GM12878 (cell line): ENCODE measurements around the gene LIX1L.

ENCODE experiments used
- ATF7 ChIP-seq: fragments of 450-650 bp; IDR thresholded peaks from 2 replicates; pipeline ENCODE4 v1.6.1; 2016; ENCODE audit warnings: low read depth, mild to moderate bottlenecking
- CEBPB ChIP-seq, 2 experiments: fragments of 150-350 bp in 1 of 2; IDR thresholded peaks; 2 replicates each; pipeline ENCODE4 v1.6.1; 2012 to 2014; ENCODE audit warnings: low read depth in 2 of 2, low read length in 2 of 2, borderline replicate concordance in 1 of 2, inconsistent platforms in 1 of 2
- CREM ChIP-seq: IDR thresholded peaks from 2 replicates; pipeline ENCODE4 v1.6.1; 2014; ENCODE audit warnings: antibody characterized with exemption, low read depth
- EZH2 ChIP-seq: IDR thresholded peaks from 2 replicates; pipeline ENCODE4 v1.6.1; 2012; ENCODE audit warnings: low read depth, mild to moderate bottlenecking, control low read depth, inconsistent platforms, low read length, borderline replicate concordance; ENCODE audit not compliant: control insufficient read depth
- YY1 ChIP-seq: IDR thresholded peaks from 2 replicates; pipeline ENCODE4 v1.6.1; 2011; ENCODE audit warnings: low read depth, mild to moderate bottlenecking, low read length
- TF ChIP-seq, protein P1 (sequence below): IDR thresholded peaks from 2 replicates; pipeline ENCODE4 v1.6.1; 2012; ENCODE audit warnings: low read depth, low read length, improper control_type of control experiment
- TF ChIP-seq, protein P2 (sequence below), 3 experiments: IDR thresholded peaks in 2 of 3; conservative IDR thresholded peaks in 1 of 3; 2 replicates each; pipeline ENCODE4 v1.5.1; 2011; ENCODE audit warnings: low read depth in 3 of 3, low read length in 3 of 3, mild to moderate bottlenecking in 3 of 3, control low read depth in 2 of 3, moderate library complexity in 2 of 3, inconsistent platforms in 1 of 3, mixed read lengths in 1 of 3; ENCODE audit not compliant: control insufficient read depth in 2 of 3, insufficient read depth in 1 of 3; ENCODE audit errors: extremely low read depth in 1 of 3

DNA sequence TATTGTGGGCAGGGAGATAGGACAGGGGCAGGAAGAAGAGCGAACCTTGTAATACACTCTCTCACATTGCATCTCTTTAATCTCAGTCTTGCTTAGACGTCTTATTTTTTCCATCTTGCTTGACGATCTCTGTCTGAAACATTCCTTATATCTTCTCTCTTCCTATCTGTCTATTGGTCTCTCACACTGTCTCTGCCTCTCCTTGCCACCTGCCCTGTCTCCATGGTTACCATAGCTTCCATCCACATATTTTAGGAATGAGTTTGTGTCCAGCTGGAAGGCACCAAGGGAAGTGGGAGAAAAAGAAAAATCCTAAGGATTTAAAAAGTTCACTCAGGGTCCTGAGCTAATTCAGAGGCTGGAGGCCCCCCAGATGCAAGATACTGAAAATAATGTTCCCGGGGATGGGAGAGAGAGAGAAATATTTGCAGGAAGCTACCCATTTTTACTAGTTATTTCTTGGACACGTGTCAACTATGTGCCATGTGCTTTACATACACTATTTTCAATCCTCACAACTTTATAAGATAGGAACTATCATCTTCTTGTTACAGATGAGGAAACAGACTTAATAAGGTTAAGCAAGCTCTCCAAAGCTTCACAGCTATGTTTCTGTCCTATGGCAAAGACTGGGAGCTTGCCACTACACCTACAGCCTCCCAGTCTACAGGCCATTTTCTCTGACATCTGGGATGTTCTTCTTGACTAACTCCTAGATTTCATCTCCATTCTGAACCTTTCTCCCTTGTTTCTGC lies 5.6 kb upstream of the LIX1L start:
- TF ChIP-seq, protein P1, sequence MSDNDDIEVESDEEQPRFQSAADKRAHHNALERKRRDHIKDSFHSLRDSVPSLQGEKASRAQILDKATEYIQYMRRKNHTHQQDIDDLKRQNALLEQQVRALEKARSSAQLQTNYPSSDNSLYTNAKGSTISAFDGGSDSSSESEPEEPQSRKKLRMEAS = no peak
- no peak for TF ChIP-seq EZH2
- TF ChIP-seq ATF7 = no peak
- TF ChIP-seq CEBPB (IDR thresholded peaks at IDR 0.05; ENCODE audit: borderline replicate concordance in 1 of 2, low read depth in 2 of 2, low read length in 2 of 2) = no peak
- no peak for TF ChIP-seq YY1
- TF ChIP-seq, protein P2, sequence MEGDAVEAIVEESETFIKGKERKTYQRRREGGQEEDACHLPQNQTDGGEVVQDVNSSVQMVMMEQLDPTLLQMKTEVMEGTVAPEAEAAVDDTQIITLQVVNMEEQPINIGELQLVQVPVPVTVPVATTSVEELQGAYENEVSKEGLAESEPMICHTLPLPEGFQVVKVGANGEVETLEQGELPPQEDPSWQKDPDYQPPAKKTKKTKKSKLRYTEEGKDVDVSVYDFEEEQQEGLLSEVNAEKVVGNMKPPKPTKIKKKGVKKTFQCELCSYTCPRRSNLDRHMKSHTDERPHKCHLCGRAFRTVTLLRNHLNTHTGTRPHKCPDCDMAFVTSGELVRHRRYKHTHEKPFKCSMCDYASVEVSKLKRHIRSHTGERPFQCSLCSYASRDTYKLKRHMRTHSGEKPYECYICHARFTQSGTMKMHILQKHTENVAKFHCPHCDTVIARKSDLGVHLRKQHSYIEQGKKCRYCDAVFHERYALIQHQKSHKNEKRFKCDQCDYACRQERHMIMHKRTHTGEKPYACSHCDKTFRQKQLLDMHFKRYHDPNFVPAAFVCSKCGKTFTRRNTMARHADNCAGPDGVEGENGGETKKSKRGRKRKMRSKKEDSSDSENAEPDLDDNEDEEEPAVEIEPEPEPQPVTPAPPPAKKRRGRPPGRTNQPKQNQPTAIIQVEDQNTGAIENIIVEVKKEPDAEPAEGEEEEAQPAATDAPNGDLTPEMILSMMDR (IDR thresholded peaks at IDR 0.05 in 2 of 3, conservative IDR thresholded peaks at IDR 0.05 in 1 of 3; ENCODE audit: control insufficient read depth in 2 of 3, extremely low read depth in 1 of 3, insufficient read depth in 1 of 3, low read depth in 3 of 3, low read length in 3 of 3) = no peak
- TF ChIP-seq CREM = no peak
